Astrocyte of the spinal cord (primary cell): ENCODE measurements around the gene EPB41.
"Not testable (repeated sequence)": the region's sequence is repeated elsewhere in the genome, so short reads cannot be mapped to it uniquely, and the experiment has no call there.

Experiments used
- DNase-seq: peaks from one replicate; pipeline ENCODE4 v3.0.0; 2011; ENCODE audit warnings: low read depth, low spot score
- H3K4me3 ChIP-seq: 2 replicates; pipeline ENCODE4 v1.5.1; 2011; ENCODE audit warnings: low read depth, mild to moderate bottlenecking, low read length, moderate library complexity
- CTCF ChIP-seq: IDR thresholded peaks from 2 replicates; pipeline ENCODE4 v1.5.1; 2012; ENCODE audit warnings: low read depth, mild to moderate bottlenecking, low read length, inconsistent platforms
- in situ Hi-C: cut with HindIII; loops from 2 replicates; pipeline ENCODE4 v1.10.0; 2017; ENCODE audit warnings: low sequenced_read_pairs

The EPB41 gene

GRCh38 chr1:29129916-29130315 is 215.5 kb downstream of the EPB41 start:
- DNase-seq: no peak
- no peak overlapping the region for H3K4me3 ChIP-seq
- no peak for TF ChIP-seq CTCF
- in situ Hi-C loops: no loop called here

- in situ Hi-C loops, H3K4me3 ChIP-seq, DNase-seq: not testable (repeated sequence)
Observed at GRCh38 chr1:29131056-29131455, 216.7 kb downstream of the EPB41 start.

GRCh38 chr1:29133861-29134694 is 219.7 kb downstream of the EPB41 start:
- no peak overlapping the region for H3K4me3 ChIP-seq
- TF ChIP-seq CTCF: no peak
- no peak for DNase-seq
- in situ Hi-C loops: no loop called here

GRCh38 chr1:29134695-29135028 is 220.3 kb downstream of the EPB41 start:
- no peak for TF ChIP-seq CTCF
- no peak for DNase-seq
- H3K4me3 ChIP-seq: no peak overlapping the region
- in situ Hi-C loops: no loop called here

- in situ Hi-C loops: no loop called here
- peak; percentile 54 for DNase-seq
- no peak overlapping the region for H3K4me3 ChIP-seq
- TF ChIP-seq CTCF: no peak
Observed at GRCh38 chr1:29136391-29136915, 222.1 kb downstream of the EPB41 start.

- no peak overlapping the region for H3K4me3 ChIP-seq
- TF ChIP-seq CTCF: no peak
- in situ Hi-C loops: no loop called here
- no peak for DNase-seq
Observed at GRCh38 chr1:29142714-29143113, 228.3 kb downstream of the EPB41 start.

- no peak for TF ChIP-seq CTCF
- no peak for DNase-seq
- in situ Hi-C loops: no loop called here
- no peak overlapping the region for H3K4me3 ChIP-seq
Observed at GRCh38 chr1:29144178-29144577, 229.8 kb downstream of the EPB41 start.
